Adrenal gland (tissue), 5 donors: ENCODE results near the gene LILRA5.

Experiments
- CTCF ChIP-seq, 6 experiments: fragments of 450-650 bp in 4 of 6; fragments of 200-600 bp in 2 of 6; sonication (generic) in 1 of 6; IDR thresholded peaks; 1 replicate in 5 of 6; 2 replicates in 1 of 6; pipeline versions ENCODE4 v1.5.1 to v1.8.0; 2016 to 2021; ENCODE audit warnings: antibody characterized with exemption in 6 of 6, mild to moderate bottlenecking in 2 of 6, moderate library complexity in 1 of 6
- POLR2A ChIP-seq, 2 donors: fragments of 450-650 bp; IDR thresholded peaks; one replicate each; pipeline ENCODE4 v1.6.1; 2017; ENCODE audit warnings: antibody characterized with exemption in 2 of 2, mild to moderate bottlenecking in 2 of 2, moderate library complexity in 1 of 2
- donor health status: DM: no; HTN: no; CAD: no.

- TF ChIP-seq CTCF (IDR thresholded peaks at IDR 0.05) = no peak
- TF ChIP-seq POLR2A (IDR thresholded peaks at IDR 0.05) = no peak
These were observed 7.8 kb downstream of the LILRA5 start for GRCh38 chr19:54305141-54305540.
